LNCAP (cell line): ENCODE measurements around the gene PPP1R3A.

Source experiments
- TF ChIP-seq, protein P1 (sequence below): fragments of 450-650 bp; IDR thresholded peaks from 2 replicates; pipeline ENCODE4 v1.5.1; 2017; ENCODE audit warnings: mild to moderate bottlenecking

PPP1R3A gene

DNA sequence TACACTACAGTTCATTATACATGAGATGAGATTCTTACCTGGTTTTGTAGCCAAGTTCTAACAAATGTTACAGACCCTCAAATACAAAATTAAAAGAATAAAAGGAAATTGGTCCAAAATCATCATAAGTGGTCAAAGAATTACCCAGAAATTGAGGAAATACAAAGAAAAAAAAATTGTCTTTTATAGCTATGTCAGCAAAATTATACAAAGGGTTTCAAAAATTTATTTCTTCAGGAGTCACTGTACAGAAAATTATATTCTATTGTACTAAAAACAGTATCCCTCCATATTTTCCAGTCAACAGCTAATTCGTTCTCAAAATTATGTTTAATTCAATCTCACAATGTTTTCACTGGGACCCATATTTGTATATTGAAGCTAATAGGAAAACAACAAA, 14.3 kb downstream of the PPP1R3A start:
- TF ChIP-seq, protein P1, sequence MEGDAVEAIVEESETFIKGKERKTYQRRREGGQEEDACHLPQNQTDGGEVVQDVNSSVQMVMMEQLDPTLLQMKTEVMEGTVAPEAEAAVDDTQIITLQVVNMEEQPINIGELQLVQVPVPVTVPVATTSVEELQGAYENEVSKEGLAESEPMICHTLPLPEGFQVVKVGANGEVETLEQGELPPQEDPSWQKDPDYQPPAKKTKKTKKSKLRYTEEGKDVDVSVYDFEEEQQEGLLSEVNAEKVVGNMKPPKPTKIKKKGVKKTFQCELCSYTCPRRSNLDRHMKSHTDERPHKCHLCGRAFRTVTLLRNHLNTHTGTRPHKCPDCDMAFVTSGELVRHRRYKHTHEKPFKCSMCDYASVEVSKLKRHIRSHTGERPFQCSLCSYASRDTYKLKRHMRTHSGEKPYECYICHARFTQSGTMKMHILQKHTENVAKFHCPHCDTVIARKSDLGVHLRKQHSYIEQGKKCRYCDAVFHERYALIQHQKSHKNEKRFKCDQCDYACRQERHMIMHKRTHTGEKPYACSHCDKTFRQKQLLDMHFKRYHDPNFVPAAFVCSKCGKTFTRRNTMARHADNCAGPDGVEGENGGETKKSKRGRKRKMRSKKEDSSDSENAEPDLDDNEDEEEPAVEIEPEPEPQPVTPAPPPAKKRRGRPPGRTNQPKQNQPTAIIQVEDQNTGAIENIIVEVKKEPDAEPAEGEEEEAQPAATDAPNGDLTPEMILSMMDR: no peak

DNA sequence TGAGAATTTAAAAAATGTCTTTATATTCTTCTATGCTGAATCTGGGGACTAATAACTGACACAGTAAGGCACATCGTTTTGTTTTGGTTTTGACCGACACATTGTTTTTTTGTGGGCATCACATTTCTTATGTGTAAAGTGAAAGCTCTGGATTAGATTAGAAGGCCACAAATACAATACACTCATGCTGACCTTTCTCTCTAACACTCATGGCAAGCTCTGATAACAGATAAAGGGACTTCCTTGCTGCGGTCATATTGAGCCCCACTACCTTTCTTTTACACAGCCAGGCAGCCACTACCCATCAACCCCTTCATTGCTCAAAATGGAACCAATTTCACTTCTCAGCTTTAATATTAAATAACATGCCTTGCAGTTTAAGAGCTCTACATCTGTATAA, 26.0 kb downstream of the PPP1R3A start:
- TF ChIP-seq, protein P1: no peak

DNA sequence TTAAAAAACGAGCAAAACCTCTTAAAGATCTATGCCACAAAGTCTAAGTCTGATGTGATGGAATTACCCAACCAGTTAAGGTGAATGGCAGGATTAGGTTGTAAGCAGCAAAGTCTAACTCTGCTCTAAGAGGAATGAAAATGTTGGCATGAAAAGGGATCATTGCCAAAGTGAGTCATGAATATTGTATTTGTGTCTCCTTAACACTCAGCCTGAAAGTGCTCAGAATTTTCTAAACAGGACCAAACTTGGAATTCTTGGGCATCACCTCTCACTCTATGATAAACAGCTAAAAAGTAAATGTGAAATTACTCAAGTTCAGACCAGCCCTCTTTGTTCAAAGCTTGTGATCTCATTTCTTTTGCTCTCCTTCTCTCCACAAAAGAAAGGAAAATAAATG, 27.0 kb downstream of the PPP1R3A start:
- TF ChIP-seq, protein P1: no peak

DNA sequence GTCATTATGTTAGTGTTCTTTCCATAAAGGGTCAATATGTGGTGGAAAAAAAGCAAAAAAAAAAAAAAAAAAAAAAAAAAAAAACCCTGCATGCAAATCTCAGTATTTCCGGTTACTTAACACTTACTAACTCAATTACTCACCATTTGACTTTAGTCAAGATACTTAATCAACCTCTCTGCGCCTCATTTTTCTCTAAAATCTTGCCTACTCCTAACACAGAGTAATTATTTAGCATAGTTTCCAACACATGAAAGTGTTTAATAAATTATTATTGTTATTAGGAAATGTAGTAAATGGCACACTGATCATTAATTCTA, 27.8 kb downstream of the PPP1R3A start:
- TF ChIP-seq, protein P1: no peak

DNA sequence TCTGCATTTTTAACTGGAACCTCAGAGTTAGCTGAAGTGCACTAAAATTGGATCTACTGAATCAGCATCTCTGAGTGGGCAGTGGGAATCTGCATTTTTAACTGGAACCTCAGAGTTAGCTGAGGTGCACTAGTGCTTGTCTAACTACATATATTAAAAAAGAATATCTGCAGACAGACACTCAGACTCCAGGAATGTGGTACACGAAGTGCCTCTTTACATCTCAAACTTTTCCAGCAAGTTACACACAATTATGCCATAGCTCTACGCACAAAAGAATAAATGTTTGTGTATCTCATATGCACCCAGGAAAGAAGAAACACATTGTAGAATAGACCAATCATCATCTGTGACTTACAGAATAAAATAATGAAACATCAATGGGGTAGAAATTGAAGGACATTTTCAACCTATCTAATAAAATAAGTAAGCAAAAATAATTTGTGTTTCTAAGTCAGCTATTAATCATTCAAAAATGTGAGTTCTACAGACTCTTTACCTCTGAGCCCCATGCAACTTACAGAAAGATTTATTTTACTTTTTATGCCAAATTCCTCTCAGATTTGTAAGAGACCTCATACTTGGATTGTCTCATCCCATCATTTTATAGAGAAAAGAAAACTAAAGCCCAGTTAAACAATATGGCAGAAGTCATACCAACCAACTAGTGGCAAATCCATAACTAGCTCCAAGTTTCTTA, 28.3 kb downstream of the PPP1R3A start:
- TF ChIP-seq, protein P1: no peak

DNA sequence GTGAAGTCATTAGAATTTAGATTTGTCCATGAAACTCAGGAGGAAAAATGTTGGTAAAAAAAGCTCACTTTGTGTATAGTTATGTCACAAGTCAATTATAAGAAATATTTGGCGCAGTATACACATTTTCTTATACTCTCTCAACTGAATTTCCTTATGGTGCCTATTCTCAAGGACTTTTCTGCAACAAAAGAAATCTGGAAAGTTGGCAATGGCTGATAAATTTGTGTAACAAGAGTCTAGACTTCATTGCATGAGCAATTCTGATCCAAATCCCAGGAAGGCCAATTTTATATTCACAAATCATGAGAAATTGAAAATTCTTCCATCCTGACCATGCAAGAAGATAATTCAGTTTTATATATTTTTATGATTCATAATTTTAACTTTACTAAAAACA, 35.7 kb downstream of the PPP1R3A start:
- TF ChIP-seq, protein P1: no peak

DNA sequence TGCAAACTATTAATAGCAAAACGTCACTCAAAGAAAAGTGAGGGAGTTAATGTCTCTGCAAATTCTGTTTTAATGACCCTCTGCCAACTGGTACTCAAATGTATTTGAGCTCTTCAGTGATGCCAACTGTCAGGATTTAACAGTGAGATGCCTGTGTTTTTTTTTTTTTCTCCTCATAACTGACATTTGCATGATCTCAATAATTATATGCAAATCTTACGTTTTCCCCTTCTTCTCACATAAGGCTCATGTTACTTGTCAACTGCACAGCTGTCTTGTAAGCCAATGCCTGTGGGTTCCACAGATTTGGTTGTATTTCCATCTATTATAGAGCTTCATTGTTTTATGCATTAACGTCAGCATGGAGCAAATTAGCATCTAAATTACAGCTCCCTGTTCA, 38.2 kb downstream of the PPP1R3A start:
- TF ChIP-seq, protein P1: no peak
